Nephron progenitor cell (in vitro differentiated cells): Measurements from ENCODE around the gene TMED10.

ENCODE experiments used
- DNase-seq: peaks from one replicate; pipeline ENCODE4 v3.0.0; 2021
- H3K27ac Mint-ChIP-seq: 2 replicates; pipeline ENCODE4 v1.8.0; 2021; ENCODE audit warnings: mild to moderate bottlenecking, moderate library complexity, mixed read lengths
- H3K27me3 Mint-ChIP-seq: 2 replicates; pipeline ENCODE4 v1.8.0; 2021; ENCODE audit warnings: mild to moderate bottlenecking, low read depth, mixed read lengths; ENCODE audit not compliant: poor library complexity
- H3K36me3 Mint-ChIP-seq: 2 replicates; pipeline ENCODE4 v1.8.0; 2021; ENCODE audit warnings: low read depth, mixed read lengths
- H3K4me1 Mint-ChIP-seq: 2 replicates; pipeline ENCODE4 v1.8.0; 2021; ENCODE audit warnings: mixed read lengths
- H3K4me3 Mint-ChIP-seq: 2 replicates; pipeline ENCODE4 v1.8.0; 2021; ENCODE audit warnings: mild to moderate bottlenecking, moderate library complexity, mixed read lengths
- H3K9me3 Mint-ChIP-seq: 2 replicates; pipeline ENCODE4 v1.8.0; 2021; ENCODE audit warnings: mild to moderate bottlenecking, moderate library complexity, mixed read lengths
- CTCF ChIP-seq: fragments of 200-600 bp; sonication (generic); IDR thresholded peaks from 2 replicates; pipeline ENCODE4 v1.5.0; 2021; ENCODE audit warnings: antibody characterized with exemption

Gene TMED10

GRCh38 chr14:75150150-75150549 lies 26.3 kb downstream of the TMED10 start:
- TF ChIP-seq CTCF = no peak
- no peaks in the 10 kb centered on the region for H3K9me3 Mint-ChIP-seq
- peaks cover 15% of the 10 kb centered on the region for H3K4me1 Mint-ChIP-seq
- H3K36me3 Mint-ChIP-seq = peaks cover 40% of the 10 kb centered on the region
- H3K27me3 Mint-ChIP-seq = no peaks in the 10 kb centered on the region
- DNase-seq = no peak
- H3K27ac Mint-ChIP-seq = peak overlapping the region; percentile 60
- H3K4me3 Mint-ChIP-seq = no peak overlapping the region

- H3K4me1 Mint-ChIP-seq = peaks cover 21% of the 10 kb centered on the region
- H3K27ac Mint-ChIP-seq = peak overlapping the region; percentile 92
- DNase-seq = peak; percentile 35
- no peaks in the 10 kb centered on the region for H3K9me3 Mint-ChIP-seq
- no peaks in the 10 kb centered on the region for H3K27me3 Mint-ChIP-seq
- peak; percentile 20 for TF ChIP-seq CTCF
- no peak overlapping the region for H3K4me3 Mint-ChIP-seq
- peaks cover 57% of the 10 kb centered on the region for H3K36me3 Mint-ChIP-seq
These were observed 28.9 kb downstream of the TMED10 start for GRCh38 chr14:75147423-75148071.

GRCh38 chr14:75144944-75145343 lies 31.5 kb downstream of the TMED10 start:
- Mint-ChIP-seq H3K36me3 (peaks cover 40% of the 10 kb centered on the region), H3K27ac (peak overlapping the region; percentile 57), H3K4me1 (peaks cover 24% of the 10 kb centered on the region), H3K27me3 (no peaks in the 10 kb centered on the region), H3K9me3 (no peaks in the 10 kb centered on the region), H3K4me3 (no peak overlapping the region)
- no peak for TF ChIP-seq CTCF
- DNase-seq = no peak

GRCh38 chr14:75143761-75144527 lies 32.5 kb downstream of the TMED10 start:
- H3K27me3 Mint-ChIP-seq = no peaks in the 10 kb centered on the region
- no peak for TF ChIP-seq CTCF
- no peak overlapping the region for H3K4me3 Mint-ChIP-seq
- DNase-seq = no peak
- H3K27ac Mint-ChIP-seq = peak overlapping the region; percentile 59
- peaks cover 24% of the 10 kb centered on the region for H3K4me1 Mint-ChIP-seq
- H3K36me3 Mint-ChIP-seq = peaks cover 42% of the 10 kb centered on the region
- no peaks in the 10 kb centered on the region for H3K9me3 Mint-ChIP-seq

GRCh38 chr14:75142494-75142893 lies 33.9 kb downstream of the TMED10 start:
- peaks cover 4% of the 10 kb centered on the region for H3K9me3 Mint-ChIP-seq
- TF ChIP-seq CTCF = no peak
- no peak overlapping the region for H3K4me3 Mint-ChIP-seq
- DNase-seq = no peak
- peak overlapping the region; percentile 82 for H3K27ac Mint-ChIP-seq
- H3K36me3 Mint-ChIP-seq = peaks cover 51% of the 10 kb centered on the region
- H3K27me3 Mint-ChIP-seq = no peaks in the 10 kb centered on the region
- H3K4me1 Mint-ChIP-seq = peaks cover 13% of the 10 kb centered on the region
